SK-MEL-5 (cell line): ENCODE data around the gene RNF115. TPM values are rescaled to one million over a fixed set of nuclear protein-coding genes. Genes with fewer than 3 reads are reported as not detected.
"Not testable (repeated sequence)": the region's sequence is repeated elsewhere in the genome, so short reads cannot be mapped to it uniquely, and the experiment has no call there.

Experiments
- DNase-seq: peaks from one replicate; pipeline ENCODE4 v3.0.0-alpha.2; 2016; ENCODE audit warnings: low read depth, low spot score
- in situ Hi-C: cut with HindIII; loops from 2 replicates; pipeline ENCODE4 v1.10.0; 2016; ENCODE audit warnings: low sequenced_read_pairs, high pct_unique_total_duplicates, low pct_unique_long_range_greater_than_20kb
- total RNA-seq: library from RNA; depleted of rRNA; stranded (reverse); fragments of >200 nt; shearing (Covaris generic); gene quantifications from 2 replicates; pipeline ENCODE4 v1.2.3, GENCODE V29; 2014

Gene RNF115
- total RNA-seq, 1 experiment from 2014 or later = 19.6 TPM

GRCh38 chr1:145788580-145788979 is 35.3 kb downstream of the RNF115 start:
- in situ Hi-C loops = no loop called here
- no peak for DNase-seq

- in situ Hi-C loops = no loop called here
- DNase-seq = no peak
Observed at GRCh38 chr1:145786271-145786670, 37.6 kb downstream of the RNF115 start.

- DNase-seq = no peak
- in situ Hi-C loops = no loop called here
Observed at GRCh38 chr1:145785547-145785946, 38.3 kb downstream of the RNF115 start.

- in situ Hi-C loops = no loop called here
- no peak for DNase-seq
Observed at GRCh38 chr1:145784409-145784808, 39.5 kb downstream of the RNF115 start.

- DNase-seq = no peak
- in situ Hi-C loops = no loop called here
Observed at GRCh38 chr1:145782272-145783099, 41.4 kb downstream of the RNF115 start.

- in situ Hi-C loops = no loop called here
- DNase-seq = no peak
Observed at GRCh38 chr1:145778146-145778540, 45.8 kb downstream of the RNF115 start.

GRCh38 chr1:145777357-145778145 is 46.3 kb downstream of the RNF115 start:
- DNase-seq = no peak
- in situ Hi-C loops = no loop called here

GRCh38 chr1:145773423-145773822 is 50.5 kb downstream of the RNF115 start:
- in situ Hi-C loops = no loop called here
- DNase-seq = no peak

GRCh38 chr1:145771056-145771455 is 52.8 kb downstream of the RNF115 start:
- DNase-seq = no peak
- in situ Hi-C loops = no loop called here

GRCh38 chr1:145768004-145768403 is 55.9 kb downstream of the RNF115 start:
- DNase-seq, in situ Hi-C loops: not testable (repeated sequence)

- in situ Hi-C loops = not testable (repeated sequence)
Observed at GRCh38 chr1:145766926-145767325, 57.0 kb downstream of the RNF115 start.

GRCh38 chr1:145765585-145766360 is 58.1 kb downstream of the RNF115 start:
- DNase-seq, in situ Hi-C loops: not testable (repeated sequence)

More at GRCh38 chr1:145766926-145767325, 57.0 kb downstream of the RNF115 start:
- DNase-seq = not testable (repeated sequence)

- DNase-seq, in situ Hi-C loops: not testable (repeated sequence)
Observed at GRCh38 chr1:145765127-145765526, 58.8 kb downstream of the RNF115 start.

- in situ Hi-C loops, DNase-seq: not testable (repeated sequence)
Observed at GRCh38 chr1:145764231-145764940, 59.5 kb downstream of the RNF115 start.

- in situ Hi-C loops = not testable (repeated sequence)
Observed at GRCh38 chr1:145762001-145762400, 61.9 kb downstream of the RNF115 start.

GRCh38 chr1:145761498-145761897 is 62.4 kb downstream of the RNF115 start:
- in situ Hi-C loops, DNase-seq: not testable (repeated sequence)

More at GRCh38 chr1:145762001-145762400, 61.9 kb downstream of the RNF115 start:
- not testable (repeated sequence) for DNase-seq

- DNase-seq, in situ Hi-C loops: not testable (repeated sequence)
Observed at GRCh38 chr1:145760395-145760949, 63.4 kb downstream of the RNF115 start.
